Thyroid gland (tissue), 4 donors: ENCODE measurements around the gene SMOC1.

Source experiments
- POLR2A ChIP-seq, 2 donors: fragments of 450-650 bp; IDR thresholded peaks; one replicate each; pipeline ENCODE4 v1.6.1; 2017; ENCODE audit warnings: antibody characterized with exemption in 2 of 2, mild to moderate bottlenecking in 2 of 2, moderate library complexity in 1 of 2
- TF ChIP-seq, protein P1 (sequence below), 6 experiments: fragments of 200-600 bp in 3 of 6; fragments of 450-650 bp in 3 of 6; sonication (generic) in 3 of 6; IDR thresholded peaks; one replicate each; pipeline ENCODE4 v1.5.1; 2016 to 2019; ENCODE audit warnings: antibody characterized with exemption in 6 of 6, mild to moderate bottlenecking in 2 of 6, inconsistent platforms in 1 of 6, moderate library complexity in 1 of 6

DNA sequence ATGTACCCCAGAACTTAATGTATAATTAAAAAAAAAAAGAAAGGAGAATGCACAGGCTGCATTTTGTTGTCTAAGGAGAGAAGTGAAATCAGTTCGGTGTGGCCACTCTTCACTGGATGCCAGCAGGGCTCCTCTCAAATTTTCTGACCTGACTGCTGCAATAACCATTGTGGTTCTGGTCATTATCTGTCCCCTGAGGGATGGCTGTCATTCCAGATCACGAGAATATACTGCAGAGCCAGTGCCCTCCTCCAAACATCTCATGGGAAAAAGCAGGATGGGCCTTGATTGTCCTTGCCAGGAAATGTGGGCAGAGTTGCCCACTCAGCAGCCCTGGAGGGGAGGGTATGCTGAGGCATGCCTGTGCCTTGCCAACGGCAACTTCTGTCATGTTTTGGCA is 170.4 kb downstream of the SMOC1 start:
- TF ChIP-seq POLR2A (IDR thresholded peaks at IDR 0.05) = no peak
- TF ChIP-seq, protein P1, sequence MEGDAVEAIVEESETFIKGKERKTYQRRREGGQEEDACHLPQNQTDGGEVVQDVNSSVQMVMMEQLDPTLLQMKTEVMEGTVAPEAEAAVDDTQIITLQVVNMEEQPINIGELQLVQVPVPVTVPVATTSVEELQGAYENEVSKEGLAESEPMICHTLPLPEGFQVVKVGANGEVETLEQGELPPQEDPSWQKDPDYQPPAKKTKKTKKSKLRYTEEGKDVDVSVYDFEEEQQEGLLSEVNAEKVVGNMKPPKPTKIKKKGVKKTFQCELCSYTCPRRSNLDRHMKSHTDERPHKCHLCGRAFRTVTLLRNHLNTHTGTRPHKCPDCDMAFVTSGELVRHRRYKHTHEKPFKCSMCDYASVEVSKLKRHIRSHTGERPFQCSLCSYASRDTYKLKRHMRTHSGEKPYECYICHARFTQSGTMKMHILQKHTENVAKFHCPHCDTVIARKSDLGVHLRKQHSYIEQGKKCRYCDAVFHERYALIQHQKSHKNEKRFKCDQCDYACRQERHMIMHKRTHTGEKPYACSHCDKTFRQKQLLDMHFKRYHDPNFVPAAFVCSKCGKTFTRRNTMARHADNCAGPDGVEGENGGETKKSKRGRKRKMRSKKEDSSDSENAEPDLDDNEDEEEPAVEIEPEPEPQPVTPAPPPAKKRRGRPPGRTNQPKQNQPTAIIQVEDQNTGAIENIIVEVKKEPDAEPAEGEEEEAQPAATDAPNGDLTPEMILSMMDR (IDR thresholded peaks at IDR 0.05) = no peak
